ENCODE measurements around the gene FILIP1L. TPM values are rescaled to one million over a fixed set of nuclear protein-coding genes. Genes with fewer than 3 reads are reported as not detected.

FILIP1L gene
- total RNA-seq = under 1 TPM in 1 of 2 donors, not detected in 1; 0.19 TPM

GRCh38 chr3:100114413-100115030 is at the start of gene FILIP1L:
FILIP1L (minus strand) TSS chr3:100114501.
- Mint-ChIP-seq H3K36me3 (no peaks in the 10 kb centered on the region), H3K27me3 (peaks cover 0 to 2% of the 10 kb centered on the region in 2 donors), H3K4me1 (ENCODE audit: low read depth in 2 of 2) (peaks cover 0 to 8% of the 10 kb centered on the region in 2 donors), H3K9me3 (no peaks in the 10 kb centered on the region), H3K27ac (peak within 1 kb of the TSS in 1 of 2 donors; percentile 27), H3K4me3 (no peak within 1 kb of the TSS)
- DNase-seq (ENCODE audit: low spot score) (no peak), ATAC-seq (no peak)

- H3K27me3 Mint-ChIP-seq = no peaks in the 10 kb centered on the region
- no peak overlapping the region for H3K4me3 Mint-ChIP-seq
- H3K36me3 Mint-ChIP-seq = no peaks in the 10 kb centered on the region
- no peaks in the 10 kb centered on the region for H3K9me3 Mint-ChIP-seq
- DNase-seq (ENCODE audit: low spot score) = no peak
- no peak overlapping the region for H3K27ac Mint-ChIP-seq
- no peaks in the 10 kb centered on the region for H3K4me1 Mint-ChIP-seq (ENCODE audit: low read depth in 2 of 2)
- ATAC-seq = no peak
Measured at GRCh38 chr3:100163787-100164186, 49.5 kb upstream of the FILIP1L start.

- no peaks in the 10 kb centered on the region for H3K27me3 Mint-ChIP-seq
- peaks cover 0 to 5% of the 10 kb centered on the region in 2 donors for H3K4me1 Mint-ChIP-seq (ENCODE audit: low read depth in 2 of 2)
- ATAC-seq (no peak), DNase-seq (ENCODE audit: low spot score) (no peak)
- no peak overlapping the region for H3K4me3 Mint-ChIP-seq
- H3K27ac Mint-ChIP-seq = no peak overlapping the region
- H3K9me3 Mint-ChIP-seq = peaks cover 5% of the 10 kb centered on the region
- peaks cover 10% of the 10 kb centered on the region for H3K36me3 Mint-ChIP-seq
Measured at GRCh38 chr3:100160521-100160920, 46.2 kb upstream of the FILIP1L start.

GRCh38 chr3:100159331-100160153 is 45.2 kb upstream of the FILIP1L start:
- peaks cover 18% of the 10 kb centered on the region for H3K36me3 Mint-ChIP-seq
- H3K27ac Mint-ChIP-seq = no peak overlapping the region
- ATAC-seq (no peak), DNase-seq (ENCODE audit: low spot score) (no peak)
- no peaks in the 10 kb centered on the region for H3K27me3 Mint-ChIP-seq
- H3K4me3 Mint-ChIP-seq = no peak overlapping the region
- peaks cover 4 to 5% of the 10 kb centered on the region in 2 donors for H3K4me1 Mint-ChIP-seq (ENCODE audit: low read depth in 2 of 2)
- H3K9me3 Mint-ChIP-seq = peaks cover 11% of the 10 kb centered on the region

- peaks cover 4 to 5% of the 10 kb centered on the region in 2 donors for H3K4me1 Mint-ChIP-seq (ENCODE audit: low read depth in 2 of 2)
- no peaks in the 10 kb centered on the region for H3K27me3 Mint-ChIP-seq
- H3K27ac Mint-ChIP-seq = no peak overlapping the region
- peaks cover 18% of the 10 kb centered on the region for H3K36me3 Mint-ChIP-seq
- H3K9me3 Mint-ChIP-seq = peaks cover 11% of the 10 kb centered on the region
- H3K4me3 Mint-ChIP-seq = no peak overlapping the region
- DNase-seq (ENCODE audit: low spot score) = no peak
- ATAC-seq = no peak
Measured at GRCh38 chr3:100158918-100159330, 44.6 kb upstream of the FILIP1L start.

- H3K4me3 Mint-ChIP-seq = no peak overlapping the region
- H3K27me3 Mint-ChIP-seq = no peaks in the 10 kb centered on the region
- H3K4me1 Mint-ChIP-seq (ENCODE audit: low read depth in 2 of 2) = peaks cover 4 to 5% of the 10 kb centered on the region in 2 donors
- no peak overlapping the region for H3K27ac Mint-ChIP-seq
- ATAC-seq = no peak
- H3K36me3 Mint-ChIP-seq = peaks cover 18% of the 10 kb centered on the region
- DNase-seq (ENCODE audit: low spot score) = no peak
- H3K9me3 Mint-ChIP-seq = peaks cover 11% of the 10 kb centered on the region
Measured at GRCh38 chr3:100157685-100158084, 43.4 kb upstream of the FILIP1L start.

GRCh38 chr3:100155590-100155989 is 41.3 kb upstream of the FILIP1L start:
- H3K36me3 Mint-ChIP-seq = peaks cover 25% of the 10 kb centered on the region
- H3K27me3 Mint-ChIP-seq = no peaks in the 10 kb centered on the region
- no peak overlapping the region for H3K4me3 Mint-ChIP-seq
- H3K4me1 Mint-ChIP-seq (ENCODE audit: low read depth in 2 of 2) = peaks cover 4 to 11% of the 10 kb centered on the region in 2 donors
- peaks cover 11% of the 10 kb centered on the region for H3K9me3 Mint-ChIP-seq
- ATAC-seq (no peak), DNase-seq (ENCODE audit: low spot score) (no peak)
- no peak overlapping the region for H3K27ac Mint-ChIP-seq

GRCh38 chr3:100155128-100155527 is 40.8 kb upstream of the FILIP1L start:
- Mint-ChIP-seq H3K4me3 (no peak overlapping the region), H3K27ac (no peak overlapping the region), H3K4me1 (ENCODE audit: low read depth in 2 of 2) (peaks cover 4 to 11% of the 10 kb centered on the region in 2 donors), H3K36me3 (peaks cover 25% of the 10 kb centered on the region), H3K27me3 (no peaks in the 10 kb centered on the region), H3K9me3 (peaks cover 11% of the 10 kb centered on the region)
- DNase-seq (ENCODE audit: low spot score) = no peak
- no peak for ATAC-seq

GRCh38 chr3:100154171-100154570 is 39.9 kb upstream of the FILIP1L start:
- H3K27me3 Mint-ChIP-seq = no peaks in the 10 kb centered on the region
- DNase-seq (ENCODE audit: low spot score) = no peak
- no peak overlapping the region for H3K4me3 Mint-ChIP-seq
- no peak overlapping the region for H3K27ac Mint-ChIP-seq
- H3K36me3 Mint-ChIP-seq = peaks cover 30% of the 10 kb centered on the region
- peaks cover 11% of the 10 kb centered on the region for H3K9me3 Mint-ChIP-seq
- ATAC-seq = no peak
- H3K4me1 Mint-ChIP-seq (ENCODE audit: low read depth in 2 of 2) = peaks cover 8 to 17% of the 10 kb centered on the region in 2 donors

GRCh38 chr3:100151024-100151707 is 36.9 kb upstream of the FILIP1L start:
- peaks cover 8 to 12% of the 10 kb centered on the region in 2 donors for H3K4me1 Mint-ChIP-seq (ENCODE audit: low read depth in 2 of 2)
- peaks cover 25% of the 10 kb centered on the region for H3K36me3 Mint-ChIP-seq
- no peak for DNase-seq (ENCODE audit: low spot score)
- H3K27me3 Mint-ChIP-seq = no peaks in the 10 kb centered on the region
- H3K4me3 Mint-ChIP-seq = no peak overlapping the region
- H3K9me3 Mint-ChIP-seq = peaks cover 6% of the 10 kb centered on the region
- no peak for ATAC-seq
- peak overlapping the region in 1 of 2 donors; percentile 8 for H3K27ac Mint-ChIP-seq

- Mint-ChIP-seq H3K36me3 (peaks cover 23% of the 10 kb centered on the region), H3K4me1 (ENCODE audit: low read depth in 2 of 2) (peaks cover 8 to 12% of the 10 kb centered on the region in 2 donors), H3K9me3 (peaks cover 6% of the 10 kb centered on the region), H3K4me3 (no peak overlapping the region), H3K27me3 (no peaks in the 10 kb centered on the region), H3K27ac (no peak overlapping the region)
- DNase-seq (ENCODE audit: low spot score) (no peak), ATAC-seq (no peak)
Measured at GRCh38 chr3:100150473-100150872, 36.2 kb upstream of the FILIP1L start.

- Mint-ChIP-seq H3K4me3 (no peak overlapping the region), H3K36me3 (peaks cover 17% of the 10 kb centered on the region), H3K9me3 (peaks cover under 1% of the 10 kb centered on the region), H3K27me3 (no peaks in the 10 kb centered on the region), H3K27ac (no peak overlapping the region), H3K4me1 (ENCODE audit: low read depth in 2 of 2) (peaks cover 4 to 12% of the 10 kb centered on the region in 2 donors)
- DNase-seq (ENCODE audit: low spot score) = no peak
- ATAC-seq = no peak
Measured at GRCh38 chr3:100149713-100150415, 35.6 kb upstream of the FILIP1L start.

- ATAC-seq = no peak
- H3K27ac Mint-ChIP-seq = no peak overlapping the region
- no peak overlapping the region for H3K4me3 Mint-ChIP-seq
Measured at GRCh38 chr3:100149130-100149529, 34.8 kb upstream of the FILIP1L start.

More at GRCh38 chr3:100149130-100149529, 34.8 kb upstream of the FILIP1L start:
- peaks cover 16% of the 10 kb centered on the region for H3K36me3 Mint-ChIP-seq
- no peaks in the 10 kb centered on the region for H3K27me3 Mint-ChIP-seq
- no peaks in the 10 kb centered on the region for H3K9me3 Mint-ChIP-seq
- peaks cover 9 to 15% of the 10 kb centered on the region in 2 donors for H3K4me1 Mint-ChIP-seq (ENCODE audit: low read depth in 2 of 2)
- no peak for DNase-seq (ENCODE audit: low spot score)
